PC-3 (cell line): ENCODE data around the gene OCA2. TPM values are rescaled to one million over a fixed set of nuclear protein-coding genes. Genes with fewer than 3 reads are reported as not detected.

ENCODE experiments used
- ATAC-seq: fragments of 200-7000 bp; cut with Tn5 transposase; 2 replicates; pipeline ENCODE4 v1.9.1; 2020; ENCODE audit warnings: mild to moderate bottlenecking, moderate library complexity
- BruUV-seq: library from RNA; stranded (reverse); fragments of 400-500 nt; replicated peaks from 2 replicates; lab custom pipeline; 2021; lab: Mats Ljungman, UMichigan
- CTCF ChIA-PET: fragments of 300-600 bp; sonication (Branson Sonifier 250); formaldehyde crosslinking; loops from one replicate; lab custom pipeline; 2022; ENCODE audit warnings: antibody characterized with exemption; lab: Charles Lee
- POLR2A ChIA-PET: fragments of 300-600 bp; sonication (Branson Sonifier 250); formaldehyde crosslinking; loops from one replicate; lab custom pipeline; 2022; ENCODE audit warnings: antibody characterized with exemption; ENCODE audit not compliant: unreplicated experiment; lab: Charles Lee
- DNase-seq: peaks from one replicate; pipeline ENCODE4 v3.0.0-alpha.2; 2015
- H2AFZ ChIP-seq: fragments of 300-600 bp; sonication (generic); 2 replicates; pipeline ENCODE4 v1.6.0; 2016; ENCODE audit warnings: antibody characterized with exemption, low read length
- H3F3A ChIP-seq: fragments of 300-600 bp; sonication (generic); one replicate; pipeline ENCODE4 v1.6.0; 2017; ENCODE audit warnings: antibody characterized with exemption, low read length, control low read depth, mild to moderate bottlenecking; ENCODE audit not compliant: unreplicated experiment
- H3K27ac ChIP-seq: fragments of 300-600 bp; sonication (generic); 2 replicates; pipeline ENCODE4 v1.5.1; 2016; ENCODE audit warnings: mild to moderate bottlenecking, low read length
- H3K27me3 ChIP-seq: fragments of 300-600 bp; sonication (generic); 2 replicates; pipeline ENCODE4 v1.6.1; 2016; ENCODE audit warnings: low read length, mixed read lengths
- H3K36me3 ChIP-seq: fragments of 300-600 bp; sonication (generic); 2 replicates; pipeline ENCODE4 v1.6.1; 2016; ENCODE audit warnings: low read depth, mixed run types, low read length, mixed read lengths
- H3K4me1 ChIP-seq: fragments of 300-600 bp; sonication (generic); 2 replicates; pipeline ENCODE4 v1.5.1; 2016; ENCODE audit warnings: low read length; ENCODE audit not compliant: insufficient read depth
- H3K4me2 ChIP-seq: fragments of 300-600 bp; sonication (generic); 2 replicates; pipeline ENCODE4 v1.6.0; 2016; ENCODE audit warnings: low read length
- H3K4me3 ChIP-seq: fragments of 300-600 bp; sonication (generic); 2 replicates; pipeline ENCODE4 v1.5.1; 2016; ENCODE audit warnings: mild to moderate bottlenecking, low read length, mixed read lengths
- H3K79me2 ChIP-seq: fragments of 300-600 bp; sonication (generic); 2 replicates; pipeline ENCODE4 v1.6.1; 2017; ENCODE audit warnings: low read length, mixed read lengths
- H3K9ac ChIP-seq: fragments of 300-600 bp; sonication (generic); 2 replicates; pipeline ENCODE4 v1.6.0; 2016; ENCODE audit warnings: mild to moderate bottlenecking, low read length
- H3K9me2 ChIP-seq: fragments of 300-600 bp; sonication (generic); replicated peaks from 2 replicates; pipeline ENCODE4 v1.6.1; 2016; ENCODE audit warnings: mixed run types, low read length, mixed read lengths
- H3K9me3 ChIP-seq: fragments of 300-600 bp; sonication (generic); 2 replicates; pipeline ENCODE4 v1.6.1; 2016; ENCODE audit warnings: low read length, mixed read lengths
- H4K20me1 ChIP-seq: fragments of 300-600 bp; sonication (generic); 2 replicates; pipeline ENCODE4 v1.6.1; 2016; ENCODE audit warnings: low read length, mixed read lengths
- EZH2 ChIP-seq: fragments of 300-600 bp; sonication (generic); IDR thresholded peaks from one replicate; pipeline ENCODE4 v1.6.1; 2017; ENCODE audit warnings: antibody characterized with exemption, mild to moderate bottlenecking, low read length; ENCODE audit not compliant: unreplicated experiment
- EZH2phosphoT487 ChIP-seq: fragments of 300-600 bp; sonication (generic); IDR thresholded peaks from 2 replicates; pipeline ENCODE4 v1.6.1; 2018; ENCODE audit warnings: mild to moderate bottlenecking, antibody characterized with exemption, low read length, borderline replicate concordance
- intact Hi-C: fragments of 100-400 bp; cut with micrococcal nuclease; formaldehyde crosslinking; loops from 2 replicates; pipeline ENCODE4 v1.9.0; 2023
- total RNA-seq: library from RNA; depleted of rRNA; stranded (reverse); fragments of >200 nt; gene quantifications from 2 replicates; pipeline ENCODE4 v1.2.3, GENCODE V29; 2014
- TF ChIP-seq, protein P1 (sequence below): fragments of 300-600 bp; sonication (generic); conservative IDR thresholded peaks from 2 replicates; pipeline ENCODE4 v1.5.1; 2017; ENCODE audit warnings: antibody characterized with exemption, low read depth, mild to moderate bottlenecking, low read length

OCA2 gene
- total RNA-seq, 1 experiment from 2014 or later: not detected

DNA sequence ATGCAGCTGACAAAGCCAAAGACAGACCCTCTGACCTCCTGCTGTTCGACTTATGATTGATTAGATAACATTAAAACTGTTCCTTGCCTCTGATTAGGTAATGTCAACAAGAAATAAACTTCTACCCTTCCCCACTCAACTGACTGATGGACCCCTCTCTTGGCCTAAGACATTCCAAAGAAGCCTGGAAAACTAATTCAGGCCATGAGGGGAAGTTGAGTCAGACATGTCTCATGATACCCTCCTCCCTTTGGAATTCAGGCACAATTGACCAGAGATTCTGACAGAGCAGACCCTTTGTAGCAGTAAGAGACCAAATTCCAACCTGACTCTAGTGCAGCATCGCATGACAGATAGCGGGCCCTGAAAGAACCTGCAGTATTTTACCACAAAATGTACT is 354.5 kb downstream of the OCA2 start:
- intact Hi-C loops: no loop called here
- H3K36me3 ChIP-seq: no peaks in the 10 kb centered on the region
- H4K20me1 ChIP-seq: no peaks in the 10 kb centered on the region
- ChIA-PET CTCF (no interaction called here), POLR2A (no interaction called here)
- TF ChIP-seq EZH2phosphoT487 (no peak), EZH2 (no peak)
- TF ChIP-seq, protein P1, sequence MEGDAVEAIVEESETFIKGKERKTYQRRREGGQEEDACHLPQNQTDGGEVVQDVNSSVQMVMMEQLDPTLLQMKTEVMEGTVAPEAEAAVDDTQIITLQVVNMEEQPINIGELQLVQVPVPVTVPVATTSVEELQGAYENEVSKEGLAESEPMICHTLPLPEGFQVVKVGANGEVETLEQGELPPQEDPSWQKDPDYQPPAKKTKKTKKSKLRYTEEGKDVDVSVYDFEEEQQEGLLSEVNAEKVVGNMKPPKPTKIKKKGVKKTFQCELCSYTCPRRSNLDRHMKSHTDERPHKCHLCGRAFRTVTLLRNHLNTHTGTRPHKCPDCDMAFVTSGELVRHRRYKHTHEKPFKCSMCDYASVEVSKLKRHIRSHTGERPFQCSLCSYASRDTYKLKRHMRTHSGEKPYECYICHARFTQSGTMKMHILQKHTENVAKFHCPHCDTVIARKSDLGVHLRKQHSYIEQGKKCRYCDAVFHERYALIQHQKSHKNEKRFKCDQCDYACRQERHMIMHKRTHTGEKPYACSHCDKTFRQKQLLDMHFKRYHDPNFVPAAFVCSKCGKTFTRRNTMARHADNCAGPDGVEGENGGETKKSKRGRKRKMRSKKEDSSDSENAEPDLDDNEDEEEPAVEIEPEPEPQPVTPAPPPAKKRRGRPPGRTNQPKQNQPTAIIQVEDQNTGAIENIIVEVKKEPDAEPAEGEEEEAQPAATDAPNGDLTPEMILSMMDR: no peak
- H3K4me1 ChIP-seq: no peaks in the 10 kb centered on the region
- no peak overlapping the region for H3K4me2 ChIP-seq
- no TSS peak for BruUV-seq
- H3K9me3 ChIP-seq: 0 out of 2 replicates have a peak, but pooled peaks cover 8% of the 10 kb centered on the region
- H3K27me3 ChIP-seq: no peaks in the 10 kb centered on the region
- no peak overlapping the region for H3K27ac ChIP-seq
- H3K4me3 ChIP-seq: no peak overlapping the region
- H3F3A ChIP-seq: no peaks in the 10 kb centered on the region
- ATAC-seq: no peak
- no peaks in the 10 kb centered on the region for H3K79me2 ChIP-seq
- DNase-seq: no peak
- H3K9me2 ChIP-seq: no peaks in the 10 kb centered on the region
- no peak overlapping the region for H3K9ac ChIP-seq
- no peak overlapping the region for H2AFZ ChIP-seq

DNA sequence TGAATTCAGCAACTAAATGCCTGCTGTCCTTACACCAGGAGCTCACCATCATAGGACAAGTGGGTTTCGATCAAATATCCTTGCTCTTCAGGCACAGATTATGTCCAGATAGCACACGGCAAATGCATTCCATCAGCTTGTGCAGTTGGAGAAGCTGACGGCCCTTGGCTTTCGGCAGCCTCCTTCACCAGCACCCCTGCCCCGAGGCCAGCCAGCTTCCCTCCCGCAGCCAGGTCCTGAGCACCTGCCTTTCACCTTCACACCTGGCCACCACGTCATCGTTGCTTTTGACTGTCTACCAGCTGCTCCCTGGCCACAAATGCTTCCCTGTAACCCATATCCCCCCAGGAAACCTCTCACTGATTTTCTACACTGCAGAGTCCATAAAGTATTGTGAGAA is 355.5 kb downstream of the OCA2 start:
- Histone ChIP-seq H3K9me3 (0 out of 2 replicates have a peak, but pooled peaks cover 8% of the 10 kb centered on the region), H3K9ac (no peak overlapping the region), H3F3A (no peaks in the 10 kb centered on the region), H4K20me1 (no peaks in the 10 kb centered on the region), H3K4me3 (no peak overlapping the region), H3K4me2 (no peak overlapping the region), H3K4me1 (no peaks in the 10 kb centered on the region), H2AFZ (no peak overlapping the region), H3K27ac (no peak overlapping the region), H3K36me3 (no peaks in the 10 kb centered on the region), H3K9me2 (no peaks in the 10 kb centered on the region), H3K27me3 (no peaks in the 10 kb centered on the region), H3K79me2 (no peaks in the 10 kb centered on the region)
- no TSS peak for BruUV-seq
- TF ChIP-seq, protein P1: no peak
- TF ChIP-seq EZH2phosphoT487: no peak
- no peak for TF ChIP-seq EZH2
- DNase-seq (no peak), ATAC-seq (no peak)
- ChIA-PET POLR2A (no interaction called here), CTCF (no interaction called here)
- intact Hi-C loops: no loop called here

DNA sequence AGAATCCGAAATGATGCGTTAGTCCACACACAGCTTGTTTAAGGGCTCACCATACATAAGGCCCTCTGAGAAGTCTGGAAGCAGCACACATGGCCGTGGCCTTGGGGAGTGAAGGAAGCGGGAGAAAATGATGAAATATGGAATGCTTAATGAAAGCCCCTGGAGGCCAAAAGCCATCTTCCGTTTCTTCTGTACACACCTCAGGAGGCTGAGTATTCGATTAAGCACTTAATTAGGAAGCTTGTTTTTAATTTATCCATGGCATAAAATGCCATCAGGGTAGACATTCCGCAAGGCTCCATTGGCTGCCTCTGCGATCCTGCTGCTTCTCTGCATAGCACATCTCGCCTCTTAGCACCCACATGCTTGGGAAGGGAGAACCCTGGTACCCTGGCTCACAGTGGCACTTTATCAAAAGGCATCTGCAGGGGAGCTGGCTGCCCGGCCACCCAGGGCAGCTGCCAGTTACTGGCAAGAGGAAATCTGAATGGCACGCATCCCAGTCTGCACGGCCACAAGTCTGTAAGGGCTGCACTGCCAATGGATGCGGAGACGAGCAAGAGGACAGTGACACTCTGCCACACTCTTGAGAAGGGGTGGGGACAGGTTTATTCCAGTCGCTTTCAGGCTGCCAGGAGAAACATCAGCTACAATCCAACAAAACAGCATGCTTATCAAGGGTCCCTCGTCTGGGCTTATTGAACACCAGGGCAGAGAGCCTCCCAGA is 356.2 kb downstream of the OCA2 start:
- H3F3A ChIP-seq: no peaks in the 10 kb centered on the region
- H3K79me2 ChIP-seq: no peaks in the 10 kb centered on the region
- H3K4me3 ChIP-seq: no peak overlapping the region
- ChIA-PET CTCF (no interaction called here), POLR2A (no interaction called here)
- TF ChIP-seq EZH2phosphoT487 (no peak), EZH2 (no peak)
- TF ChIP-seq, protein P1: no peak
- no peak for DNase-seq
- intact Hi-C loops: no loop called here
- H3K9me3 ChIP-seq: 0 out of 2 replicates have a peak, but pooled peaks cover 8% of the 10 kb centered on the region
- H3K4me2 ChIP-seq: no peak overlapping the region
- H3K9ac ChIP-seq: no peak overlapping the region
- ATAC-seq: no peak
- no TSS peak for BruUV-seq
- H3K4me1 ChIP-seq: no peaks in the 10 kb centered on the region
- no peak overlapping the region for H3K27ac ChIP-seq
- H3K27me3 ChIP-seq: no peaks in the 10 kb centered on the region
- H2AFZ ChIP-seq: no peak overlapping the region
- no peaks in the 10 kb centered on the region for H4K20me1 ChIP-seq
- no peaks in the 10 kb centered on the region for H3K9me2 ChIP-seq
- H3K36me3 ChIP-seq: no peaks in the 10 kb centered on the region
